GM12872 (cell line): ENCODE data around the gene CAAP1.

Source experiments
- CTCF ChIP-seq: IDR thresholded peaks from 3 replicates; pipeline ENCODE4 v1.5.1; 2011; ENCODE audit warnings: low read depth, mild to moderate bottlenecking, low read length, moderate library complexity; ENCODE audit not compliant: insufficient read depth

The CAAP1 gene

DNA sequence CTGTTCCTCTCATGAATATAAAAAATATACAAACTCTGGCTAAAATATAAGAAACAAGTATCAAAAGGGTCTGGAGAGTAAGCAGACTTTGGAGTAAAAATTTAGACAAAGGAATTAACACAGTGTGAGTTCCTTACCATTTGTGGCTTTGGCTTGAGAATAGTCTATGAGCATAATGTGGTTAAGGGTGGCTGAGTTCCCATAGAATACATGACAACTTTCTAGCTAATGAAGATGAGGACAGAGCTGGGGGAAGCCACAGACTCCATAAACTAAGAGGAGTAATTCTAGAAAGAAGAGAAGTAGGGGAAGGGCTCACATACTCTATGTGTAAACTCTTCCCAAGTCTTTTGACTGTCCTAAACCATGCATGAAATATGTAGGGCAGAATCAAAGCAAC, 79.4 kb downstream of the CAAP1 start:
- TF ChIP-seq CTCF = no peak

DNA sequence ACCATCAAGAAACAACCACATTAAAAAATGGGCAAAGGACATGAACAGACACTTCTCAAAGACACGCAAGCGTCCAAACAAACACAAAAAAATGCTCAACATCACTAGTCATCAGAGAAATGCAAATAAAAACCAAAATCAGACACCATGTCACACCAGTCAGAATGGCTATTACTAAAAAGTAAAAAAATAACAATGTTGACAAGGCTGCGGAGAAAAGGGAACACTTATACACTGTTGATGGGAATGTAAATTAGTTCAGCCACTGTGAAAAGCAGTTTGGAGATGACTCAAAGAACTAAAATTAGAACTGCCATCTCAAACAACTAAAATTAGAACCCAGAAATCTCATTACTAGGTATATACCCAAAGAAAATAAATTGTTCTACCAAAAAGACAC, 80.4 kb downstream of the CAAP1 start:
- no peak for TF ChIP-seq CTCF

GRCh38 chr9:26811106-26811505, 81.5 kb downstream of the CAAP1 start:
- no peak for TF ChIP-seq CTCF

GRCh38 chr9:26809795-26810194, 82.8 kb downstream of the CAAP1 start:
- TF ChIP-seq CTCF = no peak

DNA sequence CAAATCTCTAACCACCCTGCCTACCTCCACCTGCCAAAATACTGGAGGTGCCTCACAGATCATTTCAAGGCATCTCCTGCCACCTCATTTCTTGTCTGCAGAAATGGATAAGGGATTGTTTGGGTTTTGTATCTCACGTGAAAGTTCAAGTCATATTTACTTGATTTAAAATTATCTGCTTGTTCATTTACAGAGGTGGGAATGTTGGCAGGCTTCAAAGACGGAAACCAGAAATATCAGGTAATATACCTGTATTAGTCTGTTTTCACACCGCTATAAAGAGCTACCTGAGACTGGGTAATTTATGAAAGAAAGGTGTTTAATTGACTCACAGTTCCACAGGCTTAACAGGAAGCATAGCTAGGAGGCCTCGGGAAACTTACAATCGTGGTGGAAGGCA, 85.4 kb downstream of the CAAP1 start:
- no peak for TF ChIP-seq CTCF

DNA sequence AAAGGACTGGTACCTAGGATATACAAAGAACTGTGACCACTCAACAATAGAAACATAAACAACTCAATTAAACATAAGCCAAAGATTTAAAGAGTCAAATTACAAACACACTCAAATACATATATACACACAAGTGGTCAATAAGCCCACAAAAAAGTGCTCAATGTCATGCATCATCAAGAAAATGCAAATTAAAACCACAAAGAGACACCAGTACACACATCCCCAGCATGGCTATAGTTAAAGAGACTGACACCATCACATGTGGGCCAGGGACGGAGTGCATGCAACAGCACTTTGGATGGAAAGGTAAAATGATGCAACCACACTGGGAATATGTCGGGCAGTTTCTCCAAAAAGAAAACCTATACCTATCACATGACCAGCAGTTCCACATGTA, 89.7 kb downstream of the CAAP1 start:
- no peak for TF ChIP-seq CTCF

DNA sequence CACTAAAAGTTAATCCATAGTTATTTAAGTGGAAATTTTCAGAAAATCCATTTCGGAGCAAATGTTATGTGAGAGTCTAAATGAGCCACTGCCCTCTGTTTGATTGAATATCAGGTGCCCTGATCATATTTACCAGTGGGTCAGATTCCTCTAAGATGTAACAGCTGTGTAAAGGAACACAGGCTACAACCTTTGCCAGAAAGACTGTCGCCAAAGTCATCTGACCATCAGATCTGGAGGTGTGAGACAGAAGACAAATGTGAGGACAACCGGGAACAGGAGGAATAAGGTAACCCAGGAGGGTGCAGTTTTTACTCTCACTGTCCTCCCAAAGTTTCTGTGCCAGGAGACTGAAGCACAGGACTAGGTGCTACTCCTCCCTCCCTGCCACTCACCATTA, 90.8 kb downstream of the CAAP1 start:
- TF ChIP-seq CTCF = no peak

DNA sequence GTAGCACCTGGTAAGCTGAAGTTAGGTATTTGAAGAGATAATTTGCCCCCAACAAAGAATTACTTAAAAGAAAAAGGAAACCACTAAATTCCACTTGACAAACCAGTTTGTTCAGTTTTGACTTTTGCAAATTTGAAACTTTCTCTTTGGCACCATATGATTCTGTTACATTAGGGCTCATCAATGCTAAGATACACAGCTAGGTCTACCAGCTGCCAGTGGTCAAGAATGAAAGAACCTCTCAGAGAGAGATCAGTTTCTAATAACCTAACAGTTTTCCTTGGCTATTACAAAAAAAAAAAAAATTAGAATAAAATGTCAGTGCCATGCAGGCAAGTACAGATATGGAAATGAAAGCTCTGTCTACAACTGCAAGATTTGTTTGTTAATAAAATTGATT, 92.3 kb downstream of the CAAP1 start:
- TF ChIP-seq CTCF = no peak
